HepG2 (cell line): ENCODE data around the gene SCGB1D4. TPM values are rescaled to one million over a fixed set of nuclear protein-coding genes. Genes with fewer than 3 reads are reported as not detected.

ENCODE experiments used
- ATAC-seq: fragments of 200-7000 bp; cut with Tn5 transposase; 3 replicates; pipeline ENCODE4 v1.9.1; 2020; ENCODE audit warnings: mild to moderate bottlenecking, moderate library complexity
- BruUV-seq: library from RNA; stranded (reverse); fragments of 400-500 nt; replicated peaks from 2 replicates; lab custom pipeline; 2021; lab: Mats Ljungman, UMichigan
- CTCF ChIA-PET: fragments of 300-600 bp; formaldehyde crosslinking; extraction: SDS; loops from one replicate; lab custom pipeline; 2021; ENCODE audit warnings: low total read pairs, inconsistent platforms, low intra/inter-chr PET ratio; lab: Yijun Ruan, JAX
- POLR2A ChIA-PET: fragments of 350-600 bp; sonication (Branson Sonifier 250); formaldehyde crosslinking; loops from one replicate; lab custom pipeline; 2020; ENCODE audit warnings: antibody characterized with exemption, inconsistent platforms; lab: Yijun Ruan, JAX
- DNase-seq: peaks from one replicate; pipeline ENCODE4 v3.0.0-alpha.2; 2015; ENCODE audit warnings: low spot score
- FAIRE-seq: peaks from 3 replicates; lab custom pipeline; 2011; peaks lifted over from hg19 to GRCh38; lab: Jason Lieb, UNC
- H2AFZ ChIP-seq: one replicate; pipeline ENCODE4 v1.6.1; 2011; ENCODE audit warnings: low read length, inconsistent platforms
- H3K27ac ChIP-seq: fragments of 300-600 bp; 3 replicates; pipeline ENCODE4 v1.8.0; 2011; ENCODE audit warnings: mixed run types, mild to moderate bottlenecking, mixed read lengths, low read length, inconsistent platforms; ENCODE audit not compliant: insufficient read depth; ENCODE audit errors: extremely low read length
- H3K27me3 ChIP-seq, 2 experiments: fragments of 200-600 bp in 1 of 2; 2 replicates in 1 of 2; 3 replicates in 1 of 2; pipeline versions ENCODE4 v1.6.0 to v1.8.0; 2011; ENCODE audit warnings: low read length in 2 of 2, mild to moderate bottlenecking in 2 of 2, moderate library complexity in 2 of 2, inconsistent platforms in 1 of 2; ENCODE audit not compliant: insufficient read depth in 2 of 2, control insufficient read depth in 1 of 2
- H3K36me3 ChIP-seq, 2 experiments: fragments of 200-600 bp in 1 of 2; replicated peaks in 1 of 2; 2 replicates in 1 of 2; 3 replicates in 1 of 2; pipeline versions ENCODE4 v1.5.1 to v1.8.0; 2011; ENCODE audit warnings: low read length in 2 of 2, inconsistent platforms in 1 of 2; ENCODE audit not compliant: insufficient read depth in 2 of 2, control insufficient read depth in 1 of 2
- H3K4me1 ChIP-seq: 2 replicates; pipeline ENCODE4 v1.5.1; 2012; ENCODE audit warnings: low read length, inconsistent platforms; ENCODE audit not compliant: insufficient read depth
- H3K4me2 ChIP-seq: 2 replicates; pipeline ENCODE4 v1.6.0; 2011; ENCODE audit warnings: low read depth, low read length, inconsistent platforms
- H3K4me3 ChIP-seq, 3 experiments: fragments of 200-600 bp in 1 of 3; sonication (generic), shearing (Covaris generic) in 1 of 3; replicated peaks in 1 of 3; 2 replicates each; pipeline ENCODE4 v1.5.1; 2011 to 2016; ENCODE audit warnings: low read length in 3 of 3, inconsistent platforms in 2 of 3, low read depth in 2 of 3, mild to moderate bottlenecking in 2 of 3, control low read depth in 1 of 3, mixed read lengths in 1 of 3; ENCODE audit not compliant: insufficient read depth in 1 of 3
- H3K79me2 ChIP-seq: one replicate; pipeline ENCODE4 v1.6.1; 2011; ENCODE audit warnings: low read length, inconsistent platforms; ENCODE audit not compliant: insufficient read depth
- H3K9ac ChIP-seq: 2 replicates; pipeline ENCODE4 v1.6.0; 2011; ENCODE audit warnings: mild to moderate bottlenecking, low read depth, low read length, inconsistent platforms; ENCODE audit not compliant: insufficient read depth
- H3K9me3 ChIP-seq: 2 replicates; pipeline ENCODE4 v1.5.1; 2012; ENCODE audit warnings: mild to moderate bottlenecking, low read length
- H4K20me1 ChIP-seq: 2 replicates; pipeline ENCODE4 v1.6.0; 2011; ENCODE audit warnings: inconsistent platforms, mild to moderate bottlenecking, low read length, moderate library complexity; ENCODE audit not compliant: insufficient read depth
- ATF5 ChIP-seq: sonication (generic); formaldehyde crosslinking; IDR thresholded peaks from 2 replicates; pipeline ENCODE4 v1.4.0; 2020; ENCODE audit warnings: mild to moderate bottlenecking, low read depth, missing genetic modification reagents
- CBX1 ChIP-seq: IDR thresholded peaks from one replicate; pipeline ENCODE4 v1.6.1; 2016; ENCODE audit warnings: antibody characterized with exemption, low read depth
- GATAD1 ChIP-seq: IDR thresholded peaks from 2 replicates; pipeline ENCODE4 v1.6.1; 2016; ENCODE audit warnings: missing genetic modification reagents, missing compliant biosample characterization
- GZF1 ChIP-seq: sonication (generic); formaldehyde crosslinking; IDR thresholded peaks from 2 replicates; pipeline ENCODE4 v1.5.1; 2020; ENCODE audit warnings: mild to moderate bottlenecking, missing genetic modification reagents
- MBD4 ChIP-seq: IDR thresholded peaks from 2 replicates; pipeline ENCODE4 v1.6.1; 2012; ENCODE audit warnings: low read length, inconsistent platforms, borderline replicate concordance
- NAIF1 ChIP-seq: sonication (generic); formaldehyde crosslinking; IDR thresholded peaks from 2 replicates; pipeline ENCODE4 v1.5.0; 2020; ENCODE audit warnings: mild to moderate bottlenecking, missing genetic modification reagents, borderline replicate concordance
- SNRNP70 ChIP-seq: fragments of 200-400 bp; formaldehyde crosslinking; IDR thresholded peaks from 2 replicates; pipeline ENCODE4 v1.6.1; 2017; ENCODE audit warnings: mild to moderate bottlenecking, low read depth, low read length, moderate library complexity
- ZBTB7A ChIP-seq: sonication (generic); formaldehyde crosslinking; IDR thresholded peaks from 2 replicates; pipeline ENCODE4 v1.8.0; 2022; ENCODE audit warnings: mild to moderate bottlenecking, missing genetic modification reagents
- ZC3H13 ChIP-seq: sonication (generic); formaldehyde crosslinking; IDR thresholded peaks from 2 replicates; pipeline ENCODE4 v1.8.1; 2023; ENCODE audit warnings: mild to moderate bottlenecking, missing genetic modification reagents, moderate library complexity
- ZNF124 ChIP-seq: sonication (generic); formaldehyde crosslinking; IDR thresholded peaks from 2 replicates; pipeline ENCODE4 v1.4.0; 2020; ENCODE audit warnings: missing genetic modification reagents
- ZNF180 ChIP-seq: sonication (generic); formaldehyde crosslinking; IDR thresholded peaks from 2 replicates; pipeline ENCODE4 v1.4.0; 2020; ENCODE audit warnings: low read depth, missing genetic modification reagents, borderline replicate concordance
- ZNF720 ChIP-seq: sonication (generic); formaldehyde crosslinking; IDR thresholded peaks from 2 replicates; pipeline ENCODE4 v1.4.0; 2020; ENCODE audit warnings: missing genetic modification reagents
- ZNF777 ChIP-seq: sonication (generic); formaldehyde crosslinking; IDR thresholded peaks from 2 replicates; pipeline ENCODE4 v1.4.0; 2020; ENCODE audit warnings: missing genetic modification reagents
- ZNF879 ChIP-seq: sonication (generic); formaldehyde crosslinking; IDR thresholded peaks from 2 replicates; pipeline ENCODE4 v1.8.1; 2023; ENCODE audit warnings: missing genetic modification reagents
- ZSCAN9 ChIP-seq: IDR thresholded peaks from 2 replicates; pipeline ENCODE4 v1.6.1; 2016; ENCODE audit warnings: borderline replicate concordance
- WGBS: methylation state at CpG from one replicate; pipeline ENCODE4 v1.1.6; 2017; ENCODE audit warnings: low lambda C conversion rate; 5-methylcytosine and 5-hydroxymethylcytosine counted together
- in situ Hi-C: cut with HindIII; loops from 2 replicates; pipeline ENCODE4 v1.10.0; 2017; ENCODE audit warnings: low pct_unique_long_range_greater_than_20kb; ENCODE audit not compliant: extremely low pct_ligation_motif_present
- intact Hi-C: fragments of 100-400 bp; cut with micrococcal nuclease; formaldehyde crosslinking; loops from one replicate; pipeline ENCODE4 v1.10.0; 2022; ENCODE audit not compliant: unreplicated experiment
- polyA plus RNA-seq, 8 experiments: library from polyadenylated mRNA; depleted of rRNA in 3 of 8; stranded (reverse) in 7 of 8; unstranded in 1 of 8; fragments of >200 nt; fragmentation: Illumina TruSeq in 4 of 8; extraction: Trizol in 4 of 8; gene quantifications; 2 replicates each; pipeline versions ENCODE4 v1.2.1 to v1.2.3, GENCODE V29; 2011 to 2016; ENCODE audit warnings: low read depth in 4 of 8, missing spikeins in 1 of 8, mixed read lengths in 1 of 8; ENCODE audit not compliant: insufficient read depth in 1 of 8
- total RNA-seq, 5 experiments: library from RNA; depleted of rRNA; stranded (reverse); fragments of >200 nt; fragmentation: Illumina TruSeq; extraction: Trizol; gene quantifications; 2 replicates each; pipeline ENCODE4 v1.2.3, GENCODE V29; 2016; ENCODE audit warnings: low read depth in 1 of 5
- TF ChIP-seq, protein P1 (sequence below): sonication (generic); formaldehyde crosslinking; IDR thresholded peaks from 2 replicates; pipeline ENCODE4 v1.8.1; 2023; ENCODE audit warnings: mild to moderate bottlenecking, missing genetic modification reagents, borderline replicate concordance
- TF ChIP-seq, protein P2 (sequence below), 2 experiments: sonication (generic) in 1 of 2; formaldehyde crosslinking in 1 of 2; IDR thresholded peaks; 2 replicates each; pipeline versions ENCODE4 v1.5.1 to v1.6.1; 2011 to 2020; ENCODE audit warnings: borderline replicate concordance in 1 of 2, low read depth in 1 of 2, low read length in 1 of 2, mild to moderate bottlenecking in 1 of 2, missing genetic modification reagents in 1 of 2, moderate library complexity in 1 of 2
- TF ChIP-seq, protein P3 (sequence below): sonication (generic); formaldehyde crosslinking; IDR thresholded peaks from 2 replicates; pipeline ENCODE4 v1.4.0; 2020; ENCODE audit warnings: missing genetic modification reagents
- TF ChIP-seq, protein P4 (sequence below): sonication (generic); formaldehyde crosslinking; IDR thresholded peaks from 2 replicates; pipeline ENCODE4 v1.5.1; 2020; ENCODE audit warnings: missing genetic modification reagents, mild to moderate bottlenecking, borderline replicate concordance

The SCGB1D4 gene
- total and polyA plus RNA-seq, 2 of the 13 experiments (the other 11 are each of a cell fraction or from before 2014, with no cell fraction given) = not detected

DNA sequence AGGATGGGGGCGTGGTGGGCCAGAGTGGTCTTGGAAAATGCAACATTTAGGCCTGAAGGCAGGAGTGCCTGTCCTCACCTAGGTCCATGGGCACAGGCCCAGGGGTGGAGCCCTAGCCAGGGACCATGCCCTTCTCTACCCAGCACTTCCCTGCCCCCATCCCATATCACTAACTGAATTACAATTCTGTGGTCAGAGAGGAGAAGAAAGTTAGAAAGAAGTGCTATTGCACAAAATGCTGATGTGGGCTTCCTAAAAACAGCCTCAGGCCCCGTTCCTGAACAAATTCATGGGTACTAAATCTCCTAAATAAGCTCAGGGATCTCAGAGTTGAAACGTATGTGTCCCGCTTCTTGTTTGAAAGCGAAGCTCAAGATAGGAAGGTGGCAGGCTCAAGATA is 34.9 kb upstream of the SCGB1D4 start:
- DNase-seq (no peak), ATAC-seq (no peak), FAIRE-seq (no peak)
- in situ Hi-C loops = no loop called here
- H3K9me3 ChIP-seq = no peaks in the 10 kb centered on the region
- no peaks in the 10 kb centered on the region for H4K20me1 ChIP-seq
- H3K36me3 ChIP-seq = no peaks in the 10 kb centered on the region
- ChIA-PET CTCF (no interaction called here), POLR2A (no interaction called here)
- H3K4me3 ChIP-seq = no peak overlapping the region
- peaks cover 4 to 43% of the 10 kb centered on the region in 2 experiments; a peak in 3 of 5 replicates for H3K27me3 ChIP-seq
- WGBS = 54% methylated on average over 5 of the region's 5 CpGs
- H3K4me2 ChIP-seq = no peak overlapping the region
- no peak overlapping the region for H3K27ac ChIP-seq
- H2AFZ ChIP-seq = no peak overlapping the region
- no peaks in the 10 kb centered on the region for H3K79me2 ChIP-seq
- BruUV-seq = no TSS peak
- no peak overlapping the region for H3K9ac ChIP-seq
- H3K4me1 ChIP-seq = peaks cover 32% of the 10 kb centered on the region
- intact Hi-C loops = no loop called here
- TF ChIP-seq ZNF720 (CRISPR knock-in tag) (no peak), ZSCAN9 (CRISPR knock-in tag) (no peak), ZC3H13 (CRISPR knock-in tag) (no peak), MBD4 (no peak), ZBTB7A (no peak), ZNF180 (CRISPR knock-in tag) (no peak), NAIF1 (CRISPR knock-in tag) (no peak), ZNF879 (CRISPR knock-in tag) (no peak), GATAD1 (no peak), SNRNP70 (no peak), ZNF124 (CRISPR knock-in tag) (no peak), ZNF777 (no peak), GZF1 (CRISPR knock-in tag) (no peak), CBX1 (no peak), ATF5 (CRISPR knock-in tag) (no peak)
- TF ChIP-seq, protein P1, sequence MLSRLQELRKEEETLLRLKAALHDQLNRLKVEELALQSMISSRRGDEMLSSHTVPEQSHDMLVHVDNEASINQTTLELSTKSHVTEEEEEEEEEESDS (CRISPR knock-in tag) = no peak
- TF ChIP-seq, protein P2, sequence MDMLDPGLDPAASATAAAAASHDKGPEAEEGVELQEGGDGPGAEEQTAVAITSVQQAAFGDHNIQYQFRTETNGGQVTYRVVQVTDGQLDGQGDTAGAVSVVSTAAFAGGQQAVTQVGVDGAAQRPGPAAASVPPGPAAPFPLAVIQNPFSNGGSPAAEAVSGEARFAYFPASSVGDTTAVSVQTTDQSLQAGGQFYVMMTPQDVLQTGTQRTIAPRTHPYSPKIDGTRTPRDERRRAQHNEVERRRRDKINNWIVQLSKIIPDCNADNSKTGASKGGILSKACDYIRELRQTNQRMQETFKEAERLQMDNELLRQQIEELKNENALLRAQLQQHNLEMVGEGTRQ (IDR thresholded peaks at IDR 0.05; ENCODE audit: low read depth, low read length) = no peak
- TF ChIP-seq, protein P2 (CRISPR knock-in tag; IDR thresholded peaks at IDR 0.05; ENCODE audit: borderline replicate concordance) = no peak
- TF ChIP-seq, protein P3, sequence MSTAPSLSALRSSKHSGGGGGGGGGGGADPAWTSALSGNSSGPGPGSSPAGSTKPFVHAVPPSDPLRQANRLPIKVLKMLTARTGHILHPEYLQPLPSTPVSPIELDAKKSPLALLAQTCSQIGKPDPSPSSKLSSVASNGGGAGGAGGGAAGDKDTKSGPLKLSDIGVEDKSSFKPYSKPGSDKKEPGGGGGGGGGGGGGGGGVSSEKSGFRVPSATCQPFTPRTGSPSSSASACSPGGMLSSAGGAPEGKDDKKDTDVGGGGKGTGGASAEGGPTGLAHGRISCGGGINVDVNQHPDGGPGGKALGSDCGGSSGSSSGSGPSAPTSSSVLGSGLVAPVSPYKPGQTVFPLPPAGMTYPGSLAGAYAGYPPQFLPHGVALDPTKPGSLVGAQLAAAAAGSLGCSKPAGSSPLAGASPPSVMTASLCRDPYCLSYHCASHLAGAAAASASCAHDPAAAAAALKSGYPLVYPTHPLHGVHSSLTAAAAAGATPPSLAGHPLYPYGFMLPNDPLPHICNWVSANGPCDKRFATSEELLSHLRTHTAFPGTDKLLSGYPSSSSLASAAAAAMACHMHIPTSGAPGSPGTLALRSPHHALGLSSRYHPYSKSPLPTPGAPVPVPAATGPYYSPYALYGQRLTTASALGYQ = no peak
- TF ChIP-seq, protein P4, sequence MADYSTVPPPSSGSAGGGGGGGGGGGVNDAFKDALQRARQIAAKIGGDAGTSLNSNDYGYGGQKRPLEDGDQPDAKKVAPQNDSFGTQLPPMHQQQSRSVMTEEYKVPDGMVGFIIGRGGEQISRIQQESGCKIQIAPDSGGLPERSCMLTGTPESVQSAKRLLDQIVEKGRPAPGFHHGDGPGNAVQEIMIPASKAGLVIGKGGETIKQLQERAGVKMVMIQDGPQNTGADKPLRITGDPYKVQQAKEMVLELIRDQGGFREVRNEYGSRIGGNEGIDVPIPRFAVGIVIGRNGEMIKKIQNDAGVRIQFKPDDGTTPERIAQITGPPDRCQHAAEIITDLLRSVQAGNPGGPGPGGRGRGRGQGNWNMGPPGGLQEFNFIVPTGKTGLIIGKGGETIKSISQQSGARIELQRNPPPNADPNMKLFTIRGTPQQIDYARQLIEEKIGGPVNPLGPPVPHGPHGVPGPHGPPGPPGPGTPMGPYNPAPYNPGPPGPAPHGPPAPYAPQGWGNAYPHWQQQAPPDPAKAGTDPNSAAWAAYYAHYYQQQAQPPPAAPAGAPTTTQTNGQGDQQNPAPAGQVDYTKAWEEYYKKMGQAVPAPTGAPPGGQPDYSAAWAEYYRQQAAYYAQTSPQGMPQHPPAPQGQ (CRISPR knock-in tag) = no peak
